ENCODE measurements around the gene FCSK.

The FCSK gene

DNA sequence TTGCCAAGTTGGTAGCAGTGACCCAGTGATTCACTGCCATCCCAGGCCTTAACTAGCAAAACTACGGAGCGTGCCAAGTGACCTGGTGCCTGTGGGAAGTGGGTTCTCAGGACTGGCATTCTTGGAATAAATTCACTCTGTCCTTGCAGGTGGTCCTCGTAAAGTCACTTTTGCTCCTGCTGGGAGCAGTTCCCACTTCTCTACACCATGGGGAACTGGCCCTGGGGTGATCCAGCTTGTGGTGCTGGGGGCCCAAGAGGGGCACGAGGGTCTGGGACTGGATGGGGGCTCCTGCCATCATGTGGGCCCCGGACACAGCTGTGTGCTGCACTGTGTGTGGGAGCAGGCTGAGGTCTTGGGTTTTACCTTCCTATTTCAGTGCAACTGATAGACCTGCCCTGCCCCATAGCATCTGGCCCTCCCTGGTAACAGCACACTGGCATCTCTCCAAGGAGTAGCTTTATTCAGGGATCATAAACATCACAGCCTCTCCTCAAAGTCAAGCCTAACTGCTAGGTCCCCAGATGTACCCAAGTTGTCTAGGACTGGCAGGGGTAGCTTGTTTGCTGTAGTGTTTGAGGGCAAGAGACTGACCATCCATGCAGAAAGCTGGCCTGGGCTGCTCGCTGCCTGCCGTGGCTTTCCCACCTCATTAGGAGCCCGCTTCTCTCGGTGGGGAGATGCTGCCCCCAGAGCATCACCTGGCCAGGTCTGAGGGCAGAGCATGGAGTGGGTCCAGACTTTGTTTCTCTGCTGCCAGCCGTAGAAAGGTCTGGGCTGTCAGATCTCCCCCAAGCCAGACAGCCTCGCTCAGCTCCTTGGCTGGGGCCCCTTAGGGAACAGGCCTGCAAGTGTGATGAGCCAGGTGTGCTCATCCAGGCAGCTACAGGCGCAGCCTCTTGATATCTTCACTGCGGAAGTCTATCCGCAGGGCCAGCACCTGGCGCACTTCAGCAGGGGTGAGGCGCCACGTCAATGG is 26.0 kb downstream of the FCSK start:
- DNase-seq (ENCODE audit: low read depth): no peak

DNA sequence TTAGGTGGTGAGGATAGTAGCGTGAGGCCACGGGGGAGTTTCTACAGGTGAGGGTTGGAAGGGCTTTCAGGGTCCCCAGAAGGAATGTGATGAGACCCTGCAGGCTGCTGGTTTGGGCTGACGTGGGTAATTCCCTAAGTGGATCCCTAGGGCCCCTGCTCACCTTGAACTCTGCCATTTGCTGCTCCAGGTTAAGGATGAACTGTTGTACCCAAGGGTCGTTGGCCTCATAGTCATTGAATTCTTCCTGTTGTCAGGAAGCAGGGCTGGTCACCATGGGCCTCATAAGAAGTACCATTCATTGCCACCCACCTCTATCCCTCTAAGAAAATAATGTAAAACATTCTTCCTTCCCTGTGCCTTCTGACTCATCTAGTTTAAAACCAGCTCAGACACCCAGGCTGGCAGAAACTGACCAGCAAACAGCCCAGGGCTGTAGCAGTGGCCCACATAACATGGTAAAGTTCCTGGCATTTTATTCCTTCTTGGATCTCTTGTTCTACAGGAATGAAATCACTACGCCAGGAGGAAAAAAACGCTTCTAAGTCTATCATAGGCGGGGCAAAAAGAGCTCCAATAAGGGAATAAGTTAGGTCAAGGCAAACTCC is 27.6 kb downstream of the FCSK start:
- DNase-seq (ENCODE audit: low read depth): peak; percentile 16

- no peak for DNase-seq (ENCODE audit: low read depth)
Observed at GRCh38 chr16:70482624-70483023, 28.2 kb downstream of the FCSK start.

- DNase-seq (ENCODE audit: low read depth): no peak
Observed at GRCh38 chr16:70483426-70483825, 29.0 kb downstream of the FCSK start.

GRCh38 chr16:70484867-70485266 is 30.5 kb downstream of the FCSK start:
- DNase-seq (ENCODE audit: low read depth): no peak

DNA sequence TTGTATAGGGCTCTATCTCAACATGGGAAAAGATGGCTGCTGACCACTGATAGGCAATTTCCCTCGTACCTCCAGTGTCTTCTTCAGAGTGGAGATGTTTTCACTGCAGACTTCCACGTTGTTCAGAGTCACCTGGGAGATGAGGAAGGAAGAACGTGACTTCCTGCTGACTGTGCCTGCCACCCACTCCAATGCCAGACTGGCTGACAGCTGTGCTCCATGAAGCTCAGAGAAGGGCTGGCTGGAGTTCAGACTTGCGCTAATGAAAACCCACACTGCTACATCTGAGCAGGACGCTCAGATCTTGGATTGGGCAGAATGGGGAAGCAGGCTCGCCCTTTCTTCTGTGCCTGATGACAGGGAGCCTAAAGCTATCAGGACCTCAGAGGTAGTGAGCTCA is 35.9 kb downstream of the FCSK start:
- no peak for DNase-seq (ENCODE audit: low read depth)

DNA sequence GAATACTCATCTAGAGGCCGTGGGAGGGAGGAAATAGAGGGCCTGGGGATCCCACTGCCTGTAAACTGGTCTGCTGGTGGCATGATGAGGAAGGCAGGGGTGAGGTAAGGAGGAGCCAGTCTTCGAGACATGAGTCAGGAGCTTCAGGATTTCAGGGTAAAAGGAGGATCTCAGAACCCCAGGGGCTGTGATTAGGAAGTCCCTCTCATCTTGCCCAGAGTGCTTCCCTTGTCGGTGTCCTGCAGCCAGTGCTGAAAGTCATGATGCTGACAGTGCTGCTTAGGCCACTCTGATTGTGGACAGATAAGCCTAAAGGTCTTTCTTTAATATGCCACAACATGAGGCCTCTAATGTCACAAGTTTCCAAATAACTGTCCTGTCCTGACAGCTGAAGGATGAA is 39.4 kb downstream of the FCSK start:
- DNase-seq (ENCODE audit: low read depth): no peak

GRCh38 chr16:70494202-70494770 is 39.9 kb downstream of the FCSK start:
- no peak for DNase-seq (ENCODE audit: low read depth)

GRCh38 chr16:70494777-70495176 is 40.4 kb downstream of the FCSK start:
- no peak for DNase-seq (ENCODE audit: low read depth)

DNA sequence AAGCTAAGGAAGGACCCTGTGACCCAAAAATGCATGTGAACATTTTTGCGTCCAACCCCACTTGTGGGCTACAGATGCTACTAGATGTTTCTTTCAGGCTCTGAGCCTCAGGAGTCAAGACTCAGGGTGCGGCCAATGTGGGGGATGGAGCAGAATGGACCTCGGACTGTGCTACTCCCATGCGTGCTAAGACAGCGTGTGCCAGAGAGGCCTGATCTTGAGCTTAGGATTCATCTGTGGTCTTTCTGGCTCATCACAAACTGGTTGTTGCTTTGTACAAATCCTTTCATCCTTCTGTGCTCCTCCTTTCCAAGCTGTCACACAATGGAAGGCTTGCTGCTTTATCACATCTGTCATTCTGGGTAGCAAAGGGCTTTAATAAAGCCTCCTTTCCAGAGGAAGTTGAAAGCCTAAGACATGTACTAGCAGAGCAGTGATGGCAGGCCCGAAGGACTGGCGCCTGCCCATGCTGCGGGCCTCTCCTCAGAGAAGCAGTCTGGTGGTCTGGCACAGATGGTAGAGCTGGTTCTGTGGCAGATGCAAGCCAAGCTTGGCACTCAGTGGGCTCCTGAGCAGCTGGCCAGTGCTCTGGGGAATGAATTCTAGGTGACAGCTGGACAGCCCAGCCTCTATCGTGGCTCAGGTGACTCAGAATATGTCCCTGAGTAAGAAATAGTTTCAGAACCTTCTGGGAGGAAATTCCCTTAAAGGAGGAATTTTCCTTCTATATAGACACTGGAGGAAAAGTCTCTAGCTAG is 41.2 kb downstream of the FCSK start:
- no peak for DNase-seq (ENCODE audit: low read depth)

GRCh38 chr16:70496513-70496912 is 42.1 kb downstream of the FCSK start:
- no peak for DNase-seq (ENCODE audit: low read depth)

- no peak for DNase-seq (ENCODE audit: low read depth)
Observed at GRCh38 chr16:70508752-70509151, 54.4 kb downstream of the FCSK start.

GRCh38 chr16:70510216-70510615 is 55.8 kb downstream of the FCSK start:
- no peak for DNase-seq (ENCODE audit: low read depth)

DNA sequence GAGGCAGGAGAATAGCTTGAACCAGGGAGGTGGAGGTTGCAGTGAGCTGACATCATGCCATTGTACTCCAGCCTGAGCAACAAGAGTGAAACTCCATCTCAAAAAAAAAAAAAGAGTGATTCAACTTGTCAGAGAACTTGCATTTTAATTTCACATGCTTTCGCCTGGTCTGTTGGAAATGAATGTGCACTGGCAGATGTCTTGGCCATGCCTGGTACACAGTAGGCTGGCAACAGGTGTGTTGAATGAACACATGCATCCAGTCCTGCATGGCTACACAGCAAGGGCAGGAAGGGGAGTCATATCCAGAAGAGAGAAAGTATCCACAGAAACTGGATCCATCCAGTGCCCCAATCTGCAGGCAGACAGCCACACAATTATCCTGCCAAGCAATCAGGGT is 57.4 kb downstream of the FCSK start:
- DNase-seq (ENCODE audit: low read depth): no peak

GRCh38 chr16:70512456-70512855 is 58.1 kb downstream of the FCSK start:
- DNase-seq (ENCODE audit: low read depth): no peak

DNA sequence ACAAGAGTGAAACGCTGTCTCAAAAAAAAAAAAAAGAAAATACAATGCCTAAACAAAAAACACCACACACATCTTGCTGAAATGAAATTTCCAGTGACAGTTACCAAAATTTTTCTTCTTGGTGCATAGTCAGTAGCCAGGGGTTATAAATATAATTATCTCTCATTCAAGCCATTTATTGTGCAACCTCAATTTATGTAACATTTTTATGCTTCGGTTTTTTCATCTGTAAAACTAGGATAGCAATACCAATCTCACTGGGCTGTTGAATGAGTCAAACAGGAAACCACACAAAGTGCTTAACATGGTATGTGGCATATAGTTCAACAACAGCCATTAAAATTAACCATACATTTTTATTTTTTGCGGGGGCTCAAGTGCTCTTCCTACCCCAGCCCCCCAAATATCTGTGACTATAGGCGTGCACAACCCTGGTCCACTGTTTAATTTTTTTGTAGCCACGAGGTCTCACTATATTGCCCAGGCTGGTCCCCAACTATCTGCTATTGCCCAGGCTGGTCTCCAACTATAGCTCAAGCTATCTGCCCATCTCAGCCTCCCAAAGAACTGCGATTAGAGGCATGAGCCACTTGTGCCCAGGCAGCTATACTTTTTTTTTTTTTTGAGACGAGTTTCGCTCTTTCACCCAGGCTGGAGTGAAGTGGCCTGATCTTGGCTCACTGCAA is 66.4 kb downstream of the FCSK start:
- DNase-seq (ENCODE audit: low read depth): peak; percentile 38

DNA sequence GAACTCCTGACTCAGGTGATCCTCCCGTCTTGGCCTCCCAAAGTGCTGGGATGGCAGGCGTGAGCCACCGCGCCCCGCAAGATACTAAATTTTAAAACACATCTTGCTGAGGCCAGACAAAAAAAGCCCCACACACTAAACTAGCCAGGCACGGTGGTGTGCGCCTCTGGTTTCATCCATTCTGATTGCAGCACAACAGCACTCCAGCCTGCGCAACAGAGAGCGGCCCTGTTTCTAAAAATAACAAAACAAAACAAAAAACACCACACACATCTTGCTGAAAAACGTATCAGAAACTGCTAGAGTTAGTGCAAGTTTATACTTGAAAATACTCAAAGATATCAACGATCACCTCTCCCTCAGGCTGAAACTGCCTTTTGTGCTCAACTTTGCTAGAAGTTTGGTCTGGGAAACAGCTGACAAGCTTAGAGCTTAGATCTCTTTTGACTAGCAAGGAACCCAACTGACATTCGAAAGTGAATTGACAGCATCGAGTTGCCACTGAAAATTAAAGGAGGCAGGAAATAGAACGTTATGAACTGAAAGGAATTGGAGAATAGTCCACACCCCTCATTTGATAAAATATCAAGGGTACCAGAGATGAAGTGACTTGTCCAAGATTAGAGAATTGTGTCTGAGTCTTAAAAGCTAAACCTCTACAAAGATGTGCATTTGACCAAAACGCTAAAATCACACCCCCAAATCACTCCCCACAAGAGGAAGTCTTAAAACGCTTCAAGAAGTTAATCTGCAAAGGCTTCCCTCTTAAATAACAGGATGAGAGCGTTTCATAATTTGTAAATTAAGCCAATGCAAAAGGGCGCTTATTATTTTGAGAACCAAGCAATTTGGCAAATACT is 68.1 kb downstream of the FCSK start:
- DNase-seq (ENCODE audit: low read depth): no peak

DNA sequence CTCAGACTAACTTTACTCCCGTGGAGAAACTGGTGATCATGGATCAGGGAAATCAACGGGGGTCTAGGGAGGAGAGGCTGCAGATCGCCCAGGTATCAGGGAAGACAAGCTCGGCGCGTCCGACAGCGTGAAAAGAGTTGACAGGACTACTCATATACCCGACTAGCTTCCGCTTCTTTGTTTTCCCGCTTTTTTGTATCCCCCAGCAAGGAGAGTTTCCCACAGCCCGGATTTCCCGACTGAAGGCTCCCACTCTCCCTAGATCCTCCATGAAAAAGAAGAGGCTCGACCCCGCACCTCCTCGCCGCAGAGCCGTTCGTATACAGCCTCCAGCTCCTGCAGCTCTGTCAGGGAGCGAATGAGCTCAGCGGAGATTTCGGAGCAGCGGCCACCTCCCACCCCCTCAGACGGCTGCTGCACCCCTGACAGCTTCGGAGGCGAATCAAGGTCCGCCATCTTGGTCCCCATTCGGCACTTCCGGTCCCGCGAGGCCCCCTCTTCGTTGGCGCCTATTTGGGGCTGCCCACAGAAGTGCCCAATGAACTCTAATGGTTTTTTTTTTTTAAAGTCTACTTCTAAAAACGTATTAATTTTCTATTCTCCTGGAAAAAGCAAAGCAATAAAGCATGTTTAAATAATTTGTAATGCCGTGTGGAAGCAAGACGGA is 68.8 kb downstream of the FCSK start, which contains the start of gene COG4:
Gene COG4 (minus strand): TSS at position 479 of the 667 bp plus-strand sequence. CDS start 11 bp downstream, at position 468.
- peak; percentile 70 for DNase-seq (ENCODE audit: low read depth)

DNA sequence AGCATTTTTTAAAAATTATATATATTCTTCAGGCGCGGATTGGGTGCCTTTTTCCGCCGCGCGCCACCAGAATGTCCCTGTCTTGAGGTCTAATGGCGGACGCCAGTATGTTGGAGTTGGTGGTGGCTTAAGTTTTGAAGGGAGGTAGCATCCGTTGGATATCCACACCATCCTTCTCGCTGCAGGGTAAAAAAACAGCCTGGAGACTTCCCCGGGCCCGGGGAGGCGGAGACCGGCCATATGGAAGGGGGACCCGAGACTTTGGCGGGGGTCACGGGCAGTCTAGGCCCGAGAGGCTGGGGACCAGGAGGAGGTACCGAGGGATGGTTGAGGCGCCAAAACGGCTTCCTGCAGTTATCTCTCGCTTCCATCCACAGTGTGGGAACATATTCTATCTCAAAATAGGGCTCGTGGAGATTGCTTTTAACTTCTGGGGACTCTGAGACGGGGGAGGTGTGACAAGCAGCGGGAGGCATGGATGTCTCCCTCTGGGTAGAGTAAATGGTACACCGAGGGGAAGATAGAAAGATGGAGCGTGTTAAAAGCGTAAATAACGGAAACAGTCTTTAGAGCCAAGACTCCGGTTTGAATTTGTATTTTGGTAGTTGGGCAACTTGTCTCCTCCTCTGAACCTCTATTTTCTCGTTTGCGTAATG is 69.5 kb downstream of the FCSK start, which contains the start of gene SF3B3:
Gene SF3B3 (plus strand): TSS at position 74 of the 656 bp plus-strand sequence. CDS start 2,841 bp downstream, outside the sequence.
- DNase-seq (ENCODE audit: low read depth): peak; percentile 12
